Ramos (cell line): ENCODE measurements around the gene LRIT2.

Experiments
- in situ Hi-C: fragments of 300-500 bp; cut with MboI; formaldehyde crosslinking; loops from one replicate; pipeline ENCODE4 v1.14.3; 2022; ENCODE audit warnings: low sequenced_read_pairs; ENCODE audit not compliant: unreplicated experiment

LRIT2 gene, protein sequence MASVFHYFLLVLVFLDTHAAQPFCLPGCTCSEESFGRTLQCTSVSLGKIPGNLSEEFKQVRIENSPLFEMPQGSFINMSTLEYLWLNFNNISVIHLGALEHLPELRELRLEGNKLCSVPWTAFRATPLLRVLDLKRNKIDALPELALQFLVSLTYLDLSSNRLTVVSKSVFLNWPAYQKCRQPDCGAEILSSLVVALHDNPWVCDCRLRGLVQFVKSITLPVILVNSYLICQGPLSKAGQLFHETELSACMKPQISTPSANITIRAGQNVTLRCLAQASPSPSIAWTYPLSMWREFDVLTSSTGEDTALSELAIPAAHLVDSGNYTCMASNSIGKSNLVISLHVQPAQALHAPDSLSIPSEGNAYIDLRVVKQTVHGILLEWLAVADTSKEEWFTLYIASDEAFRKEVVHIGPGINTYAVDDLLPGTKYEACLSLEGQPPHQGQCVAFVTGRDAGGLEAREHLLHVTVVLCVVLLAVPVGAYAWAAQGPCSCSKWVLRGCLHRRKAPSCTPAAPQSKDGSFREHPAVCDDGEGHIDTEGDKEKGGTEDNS

GRCh38 chr10:84225427-84226173, at the start of gene LRIT2:
TSS of gene LRIT2 (minus strand) at chr10:84225544. CDS start at chr10:84225520, 24 bp downstream.
- in situ Hi-C loops: no loop called here

- in situ Hi-C loops: no loop called here
Measured at GRCh38 chr10:84270708-84271107, 45.4 kb upstream of the LRIT2 start.

DNA sequence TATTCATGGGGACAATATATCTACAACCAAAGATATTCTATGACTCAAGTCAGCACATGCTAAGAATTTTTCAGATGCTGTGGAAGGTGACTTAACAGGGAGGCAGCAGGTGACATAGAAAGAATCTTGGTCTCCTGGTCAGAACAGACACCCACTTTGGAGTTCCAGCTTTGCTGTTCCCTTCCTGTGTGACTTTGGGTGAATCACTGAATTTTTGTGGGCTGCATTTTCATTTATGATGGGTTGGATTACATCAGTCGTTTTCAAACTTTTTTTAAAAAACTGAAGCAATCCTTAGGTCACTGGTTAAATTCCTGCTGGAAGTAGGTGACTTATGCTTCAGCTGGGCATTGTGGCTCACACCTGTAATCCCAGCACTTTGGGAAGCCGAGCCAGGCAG, 44.4 kb upstream of the LRIT2 start:
- in situ Hi-C loops: loop anchor here (5.0 kb wide), 1 partner anchor 263 kb away; no protein-coding TSS in a partner anchor

- in situ Hi-C loops: loop anchor here (5.0 kb wide), 1 partner anchor 263 kb away; no protein-coding TSS in a partner anchor
Measured at GRCh38 chr10:84269162-84269561, 43.8 kb upstream of the LRIT2 start.

DNA sequence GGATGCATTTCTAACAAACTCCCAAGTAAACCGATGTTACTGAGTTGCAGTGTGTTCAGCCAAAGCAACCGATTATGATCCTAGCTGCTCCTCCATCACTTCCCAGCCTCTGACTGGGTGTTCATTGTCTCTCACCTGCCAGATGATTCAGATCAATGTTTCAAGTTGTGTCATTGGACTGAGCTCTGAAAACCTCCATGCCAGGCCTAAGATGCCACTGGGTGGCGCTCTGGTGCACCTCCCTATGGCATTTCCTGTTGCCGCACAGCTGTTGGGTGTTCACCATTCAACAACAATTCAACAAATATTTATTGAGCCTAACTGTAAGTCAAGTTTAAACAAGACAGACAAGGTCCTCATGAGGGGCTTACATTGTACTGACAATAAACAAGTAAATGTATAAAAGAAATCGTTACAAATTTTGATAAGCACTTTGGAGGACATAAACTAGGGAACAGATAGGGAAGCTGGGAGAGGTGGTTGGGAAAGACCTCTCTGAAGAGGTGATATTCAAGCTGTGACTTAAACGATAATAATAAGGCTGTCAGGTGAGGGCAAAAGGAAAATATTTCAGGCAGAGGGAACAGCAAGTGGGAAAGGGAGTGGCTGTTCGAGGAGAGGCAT, 42.3 kb upstream of the LRIT2 start:
- in situ Hi-C loops: loop anchor here (5.0 kb wide), 1 partner anchor 265 kb away; no protein-coding TSS in a partner anchor

GRCh38 chr10:84265418-84265817, 40.1 kb upstream of the LRIT2 start:
- in situ Hi-C loops: loop anchor here (5.0 kb wide), 1 partner anchor 267 kb away; no protein-coding TSS in a partner anchor

DNA sequence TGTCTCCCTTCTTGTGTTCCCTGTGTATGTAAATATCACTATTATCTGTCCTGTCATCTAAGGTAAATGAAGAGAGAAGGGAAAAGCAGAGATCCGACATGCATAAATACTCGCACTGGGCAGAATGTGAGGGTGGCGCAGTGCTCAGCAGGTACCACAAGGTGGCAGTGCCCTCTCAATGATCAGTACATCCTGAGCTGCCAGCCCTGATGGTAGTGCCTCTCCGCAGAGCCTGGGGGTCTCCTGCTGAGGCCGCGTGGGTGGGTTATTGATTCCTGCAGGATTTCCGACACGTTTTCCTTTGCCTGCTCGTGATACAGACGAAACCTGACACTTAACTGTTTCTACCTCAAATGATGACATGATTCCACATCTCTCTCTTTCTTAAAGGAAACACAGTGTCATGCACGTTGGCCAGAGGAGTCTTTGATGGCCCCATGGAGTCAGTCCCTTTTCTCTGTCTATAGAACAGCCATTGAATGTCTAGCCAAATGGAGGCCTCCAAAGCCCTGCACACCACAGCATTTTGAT, 39.3 kb upstream of the LRIT2 start:
- in situ Hi-C loops: loop anchor here (5.0 kb wide), 1 partner anchor 268 kb away; no protein-coding TSS in a partner anchor

DNA sequence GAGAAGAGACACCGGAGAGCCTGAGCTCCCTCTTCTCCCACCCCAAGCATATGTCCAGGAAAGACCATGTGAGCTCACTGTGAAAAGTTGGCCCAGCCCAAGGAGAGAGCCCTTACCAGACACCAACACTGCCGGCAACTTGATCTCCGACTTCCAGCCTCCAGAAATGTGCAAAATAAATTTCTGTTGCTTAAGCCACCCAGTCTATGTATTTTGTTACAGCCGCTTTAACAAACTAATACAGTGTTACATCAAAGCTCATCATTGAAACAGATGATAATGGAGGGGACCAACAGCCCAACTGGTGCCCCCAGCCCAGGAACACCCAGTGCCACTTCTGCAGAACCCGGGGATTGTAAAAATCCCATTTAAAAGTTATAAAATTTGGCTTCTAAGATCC, 38.4 kb upstream of the LRIT2 start:
- in situ Hi-C loops: no loop called here

- in situ Hi-C loops: no loop called here
Measured at GRCh38 chr10:84262190-84262956, 37.0 kb upstream of the LRIT2 start.

GRCh38 chr10:84261236-84261915, 36.0 kb upstream of the LRIT2 start:
- in situ Hi-C loops: no loop called here

DNA sequence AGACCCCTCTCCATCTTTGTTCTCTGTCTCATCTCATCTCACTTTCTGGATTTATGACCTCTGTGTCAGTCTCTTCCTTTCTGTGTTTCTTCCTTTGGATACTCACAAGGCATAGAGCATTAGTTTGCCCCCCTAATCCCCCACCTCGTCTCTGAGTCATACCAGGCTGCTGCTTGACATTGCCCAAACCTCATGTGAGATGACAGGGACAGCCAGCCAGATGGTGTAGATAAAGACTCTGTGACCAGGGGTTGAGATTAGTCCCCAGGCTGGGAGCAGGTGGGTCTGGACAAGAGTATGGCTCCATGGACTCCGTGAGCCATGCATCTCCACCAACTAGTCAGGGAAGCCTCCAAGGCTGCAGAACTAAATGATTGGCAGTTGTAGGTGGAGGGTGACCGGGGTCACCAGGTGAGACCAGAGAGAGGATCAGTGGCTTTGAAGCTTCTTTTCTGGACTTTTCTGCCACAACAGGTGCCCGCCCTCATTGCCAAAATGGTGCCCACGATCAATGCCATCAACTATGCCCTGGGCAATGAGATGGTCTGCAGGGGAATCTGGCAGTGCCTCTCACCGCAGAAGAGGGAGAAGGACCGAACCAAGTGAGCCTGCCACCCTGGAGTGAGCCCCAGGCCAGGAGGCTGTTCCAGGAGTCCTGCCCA, 32.8 kb upstream of the LRIT2 start:
- in situ Hi-C loops: no loop called here

- in situ Hi-C loops: no loop called here
Measured at GRCh38 chr10:84257343-84258020, 32.1 kb upstream of the LRIT2 start.

DNA sequence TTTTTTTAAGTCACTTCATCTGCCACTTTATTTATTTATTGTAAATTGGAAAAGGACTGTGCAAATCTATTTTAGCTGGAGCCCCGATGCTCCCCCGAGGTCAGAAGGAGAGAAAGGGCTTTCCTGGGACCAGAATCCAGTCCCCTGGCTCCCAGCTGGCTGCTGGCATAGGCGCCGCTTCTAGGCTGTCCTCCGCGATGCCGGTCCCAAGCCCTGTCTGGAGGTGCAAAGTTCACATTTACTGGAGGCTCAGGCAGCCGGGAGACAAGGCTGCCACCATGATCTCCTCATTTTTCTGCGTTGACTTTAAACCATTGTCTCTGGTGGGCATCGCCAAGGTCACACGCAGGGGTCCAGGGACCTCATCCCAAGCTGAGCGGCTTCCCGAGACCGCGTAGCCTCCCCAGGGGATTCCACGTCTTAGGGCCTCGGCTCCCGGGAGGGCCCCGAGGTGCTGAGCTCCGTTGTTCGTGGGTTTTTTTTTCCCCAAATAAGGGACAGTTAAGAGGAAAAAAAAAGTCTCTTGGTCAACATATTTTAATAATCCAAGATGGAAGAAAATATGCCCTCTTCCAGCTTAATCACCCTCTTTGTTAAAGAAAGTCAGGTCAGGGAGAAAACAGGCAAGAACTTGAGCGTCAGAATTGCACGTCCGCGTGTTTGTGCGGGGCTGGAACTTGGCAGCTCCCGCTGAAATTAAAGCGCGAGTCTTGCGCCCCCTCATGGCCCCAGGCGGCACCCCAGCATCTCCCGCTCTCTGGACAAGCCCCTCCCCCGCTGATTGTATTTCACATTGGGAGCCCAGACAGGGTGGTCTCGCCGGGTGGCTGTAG, 31.4 kb upstream of the LRIT2 start:
- in situ Hi-C loops: no loop called here

DNA sequence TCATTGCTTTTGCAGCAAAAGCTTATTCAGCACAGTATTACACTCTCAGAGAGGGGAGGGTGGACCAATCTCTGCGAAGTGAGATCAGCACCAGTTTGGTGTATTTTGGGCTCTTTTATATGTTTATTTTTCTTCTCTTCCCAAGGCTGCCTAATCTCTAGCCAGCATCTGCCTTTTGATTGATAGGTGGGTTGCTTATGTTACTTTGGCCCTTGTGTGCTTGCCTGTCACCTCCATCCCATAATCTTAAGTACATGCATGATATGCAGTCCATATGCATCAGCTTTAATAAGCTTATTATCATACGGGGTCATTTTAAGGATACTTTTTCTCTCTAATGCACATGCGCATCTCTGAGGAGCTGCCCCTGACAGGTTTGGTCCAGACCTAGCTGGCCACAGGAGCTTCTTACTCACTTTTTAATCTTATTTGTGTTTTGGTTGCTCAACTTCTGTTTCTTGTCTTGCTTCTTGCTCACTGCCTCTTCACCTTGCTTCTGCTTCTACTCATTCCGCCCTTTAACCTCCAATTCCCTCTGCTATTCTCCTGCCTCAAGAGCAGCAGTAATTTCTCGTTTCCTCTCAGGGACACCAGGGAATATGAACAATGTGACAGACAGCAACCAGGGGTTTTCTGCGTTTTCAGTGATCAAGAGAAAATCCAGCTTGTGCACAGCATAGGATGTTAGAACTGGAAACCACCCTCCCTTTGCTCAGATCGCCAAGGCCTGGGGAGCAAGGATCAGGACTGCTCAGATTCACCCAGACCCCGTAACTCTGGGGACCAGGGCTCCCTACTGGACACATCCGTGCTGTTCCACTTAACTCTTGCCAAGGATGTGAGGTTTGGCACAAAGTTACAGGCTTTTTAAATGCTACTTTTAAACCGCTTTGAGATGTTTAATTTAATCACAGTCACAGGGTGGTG, 29.5 kb upstream of the LRIT2 start:
- in situ Hi-C loops: no loop called here

DNA sequence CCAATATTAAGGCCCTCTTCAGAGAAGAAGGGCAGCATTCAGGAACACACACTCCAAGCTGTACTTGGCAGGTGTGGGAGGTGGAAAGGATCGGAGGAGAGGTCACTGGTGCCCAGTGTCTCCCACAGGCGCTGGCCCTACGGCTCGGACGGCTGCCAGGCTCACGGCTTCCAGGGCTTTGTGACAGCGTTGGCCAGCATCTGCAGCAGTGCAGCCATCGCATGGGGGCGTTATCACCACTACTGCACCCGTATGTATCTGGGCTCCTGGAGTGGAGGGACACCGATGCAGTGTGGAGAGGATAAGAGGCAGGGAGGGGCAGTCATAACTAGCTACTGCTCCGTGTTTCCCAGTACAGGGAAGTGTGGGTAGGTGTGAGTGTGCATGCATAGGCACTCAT, 23.4 kb upstream of the LRIT2 start:
- in situ Hi-C loops: no loop called here

GRCh38 chr10:84247496-84247895, 22.2 kb upstream of the LRIT2 start:
- in situ Hi-C loops: no loop called here
